Measurements from ENCODE around the gene AGO1.

DNA sequence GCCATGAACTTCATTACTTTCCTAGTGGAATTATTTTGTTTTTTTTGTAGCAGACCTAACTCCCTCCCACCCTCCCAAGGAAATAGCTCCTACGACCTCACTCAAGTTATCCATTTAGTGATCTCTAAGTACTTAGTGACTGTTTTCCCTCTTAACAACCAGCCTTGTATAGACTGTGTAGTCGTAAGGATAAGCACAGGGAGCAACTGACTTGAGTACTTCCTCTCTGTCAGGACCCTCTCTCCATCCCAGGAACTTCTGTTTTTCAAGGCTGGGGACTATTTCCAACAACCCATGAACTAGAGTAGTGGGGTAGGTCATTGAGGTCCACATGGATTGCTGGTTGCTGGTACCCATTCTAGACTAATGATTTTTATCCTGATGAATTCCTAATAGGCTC lies 1.9 kb downstream of the AGO1 start:
- TF ChIP-seq, protein P1, sequence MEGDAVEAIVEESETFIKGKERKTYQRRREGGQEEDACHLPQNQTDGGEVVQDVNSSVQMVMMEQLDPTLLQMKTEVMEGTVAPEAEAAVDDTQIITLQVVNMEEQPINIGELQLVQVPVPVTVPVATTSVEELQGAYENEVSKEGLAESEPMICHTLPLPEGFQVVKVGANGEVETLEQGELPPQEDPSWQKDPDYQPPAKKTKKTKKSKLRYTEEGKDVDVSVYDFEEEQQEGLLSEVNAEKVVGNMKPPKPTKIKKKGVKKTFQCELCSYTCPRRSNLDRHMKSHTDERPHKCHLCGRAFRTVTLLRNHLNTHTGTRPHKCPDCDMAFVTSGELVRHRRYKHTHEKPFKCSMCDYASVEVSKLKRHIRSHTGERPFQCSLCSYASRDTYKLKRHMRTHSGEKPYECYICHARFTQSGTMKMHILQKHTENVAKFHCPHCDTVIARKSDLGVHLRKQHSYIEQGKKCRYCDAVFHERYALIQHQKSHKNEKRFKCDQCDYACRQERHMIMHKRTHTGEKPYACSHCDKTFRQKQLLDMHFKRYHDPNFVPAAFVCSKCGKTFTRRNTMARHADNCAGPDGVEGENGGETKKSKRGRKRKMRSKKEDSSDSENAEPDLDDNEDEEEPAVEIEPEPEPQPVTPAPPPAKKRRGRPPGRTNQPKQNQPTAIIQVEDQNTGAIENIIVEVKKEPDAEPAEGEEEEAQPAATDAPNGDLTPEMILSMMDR (IDR thresholded peaks at IDR 0.05 in 2 of 3, conservative IDR thresholded peaks at IDR 0.05 in 1 of 3; ENCODE audit: control insufficient read depth in 2 of 3, extremely low read depth in 1 of 3, insufficient read depth in 1 of 3, low read depth in 3 of 3, low read length in 3 of 3), result no peak
- no peak for TF ChIP-seq SMC3 (IDR thresholded peaks at IDR 0.05; ENCODE audit: borderline replicate concordance, low read length)
